ENCODE results near the gene VAV1. TPM values are rescaled to one million over a fixed set of nuclear protein-coding genes. Genes with fewer than 3 reads are reported as not detected.
"Not testable (repeated sequence)": the region's sequence is repeated elsewhere in the genome, so short reads cannot be mapped to it uniquely, and the experiment has no call there.

VAV1 gene
- total and polyA plus RNA-seq, 2 of the 8 experiments (the other 6 are each of a cell fraction or from before 2014, with no cell fraction given): 0.21 to 0.22 TPM

- TF ChIP-seq NANOG (IDR thresholded peaks at IDR 0.05; ENCODE audit: insufficient read depth, low read depth, low read length, poor library complexity, severe bottlenecking) (no peak), FOSL1 (IDR thresholded peaks at IDR 0.05; ENCODE audit: insufficient read depth, low read depth, low read length) (no peak), RXRA (IDR thresholded peaks at IDR 0.05; ENCODE audit: insufficient read depth, low read depth, low read length) (no peak), SIX5 (IDR thresholded peaks at IDR 0.05; ENCODE audit: low read depth, low read length) (no peak), CTBP2 (IDR thresholded peaks at IDR 0.05; ENCODE audit: borderline replicate concordance, insufficient read depth, insufficient read length, low read length) (no peak)
Observed at GRCh38 chr19:6828698-6829633, 56.5 kb downstream of the VAV1 start (continued).

GRCh38 chr19:6829829-6830228 lies 57.3 kb downstream of the VAV1 start:
- FAIRE-seq; H3K14ac ChIP-seq (ENCODE audit: insufficient read length); DNase-seq (ENCODE audit: low read depth in 1 of 2, low spot score in 2 of 2); H3K27ac ChIP-seq (ENCODE audit: low read depth, low read length); H3K79me1 ChIP-seq (ENCODE audit: low read depth, low read length); H2AK5ac ChIP-seq (ENCODE audit: low read depth, low read length); H3K23me2 ChIP-seq (ENCODE audit: low read depth, low read length); H3K4ac ChIP-seq (replicated peaks; ENCODE audit: insufficient read length, low read depth, low read length); H3K27me3 ChIP-seq (replicated peaks in 1 of 4; ENCODE audit: control insufficient read depth in 3 of 4, extremely low read depth in 1 of 4, insufficient read depth in 3 of 4, low read length in 3 of 4); H4K5ac ChIP-seq (ENCODE audit: insufficient read length, low read depth, low read length); H2BK20ac ChIP-seq (ENCODE audit: low read length); H3K4me2 ChIP-seq (ENCODE audit: insufficient read depth in 1 of 2, low read depth in 2 of 2, low read length in 2 of 2); H3K79me2 ChIP-seq (ENCODE audit: control insufficient read depth in 1 of 2, insufficient read depth in 2 of 2, low read length in 2 of 2); H2AFZ ChIP-seq (ENCODE audit: low read length); H4K20me1 ChIP-seq (replicated peaks in 1 of 2; ENCODE audit: control insufficient read depth in 1 of 2, insufficient read depth in 2 of 2, low read length in 2 of 2); H3K18ac ChIP-seq (ENCODE audit: extremely low read depth, low read length); H3K4me1 ChIP-seq (replicated peaks in 1 of 4; ENCODE audit: control insufficient read depth in 3 of 4, insufficient read depth in 4 of 4, low read length in 3 of 4); POLR2A ChIA-PET (ENCODE audit: partially characterized antibody); H2BK120ac ChIP-seq (replicated peaks; ENCODE audit: low read depth, low read length); H2BK5ac ChIP-seq (ENCODE audit: low read depth, low read length); H3K4me3 ChIP-seq (ENCODE audit: extremely low read depth in 1 of 4, insufficient read depth in 2 of 4, low read depth in 3 of 4, low read length in 4 of 4); H3K56ac ChIP-seq (replicated peaks; ENCODE audit: insufficient read length, low read depth, low read length); H4K91ac ChIP-seq (replicated peaks; ENCODE audit: insufficient read length, low read length); CTCF ChIA-PET (ENCODE audit: partially characterized antibody); H3K9ac ChIP-seq (replicated peaks in 1 of 4; ENCODE audit: extremely low read depth in 1 of 4, low read depth in 3 of 4, low read length in 3 of 4); H3K23ac ChIP-seq (ENCODE audit: insufficient read length); H4K8ac ChIP-seq (ENCODE audit: extremely low read depth, insufficient read depth, low read length); H2BK15ac ChIP-seq (ENCODE audit: low read length); H3K36me3 ChIP-seq (ENCODE audit: control insufficient read depth in 2 of 4, insufficient read depth in 4 of 4, low read length in 3 of 4): not testable (repeated sequence)
- H3K9me3 ChIP-seq (ENCODE audit: insufficient read depth in 2 of 2, low read depth in 1 of 2, low read length in 1 of 2): peaks cover 33 to 75% of the 10 kb centered on the region in 2 experiments
- 93% methylated on average over 14 of the region's 15 CpGs; no CpG with 5 or more reads in 1 of the 2 experiments for WGBS, 2 experiments (ENCODE audit: extremely low coverage in 1 of 2, insufficient coverage in 1 of 2, insufficient read length in 1 of 2, insufficient replicate concordance in 2 of 2, low coverage in 1 of 2, low lambda C conversion rate in 2 of 2, missing lambda C conversion rate in 1 of 2)
- 0 out of 2 replicates have a peak overlapping the region, but pooled peaks have one; percentile 9 for H2BK12ac ChIP-seq (ENCODE audit: low read depth, low read length)

Data from H1 (cell line).